Loucy (cell line): ENCODE measurements around the gene RHEB.

ENCODE experiments used
- CTCF ChIP-seq: fragments of 200-600 bp; sonication (generic); conservative IDR thresholded peaks from 2 replicates; pipeline ENCODE4 v1.5.1; 2014; ENCODE audit warnings: mild to moderate bottlenecking, antibody characterized with exemption, low read length
- EZH2phosphoT487 ChIP-seq: fragments of 200-600 bp; IDR thresholded peaks from 2 replicates; pipeline ENCODE4 v1.6.1; 2018; ENCODE audit warnings: antibody characterized with exemption, mild to moderate bottlenecking, moderate library complexity, borderline replicate concordance

GRCh38 chr7:151429237-151429559 is 90.5 kb downstream of the RHEB start:
- TF ChIP-seq EZH2phosphoT487 (no peak), CTCF (no peak)
